ENCODE results near the gene VAT1L.

Gene VAT1L, protein sequence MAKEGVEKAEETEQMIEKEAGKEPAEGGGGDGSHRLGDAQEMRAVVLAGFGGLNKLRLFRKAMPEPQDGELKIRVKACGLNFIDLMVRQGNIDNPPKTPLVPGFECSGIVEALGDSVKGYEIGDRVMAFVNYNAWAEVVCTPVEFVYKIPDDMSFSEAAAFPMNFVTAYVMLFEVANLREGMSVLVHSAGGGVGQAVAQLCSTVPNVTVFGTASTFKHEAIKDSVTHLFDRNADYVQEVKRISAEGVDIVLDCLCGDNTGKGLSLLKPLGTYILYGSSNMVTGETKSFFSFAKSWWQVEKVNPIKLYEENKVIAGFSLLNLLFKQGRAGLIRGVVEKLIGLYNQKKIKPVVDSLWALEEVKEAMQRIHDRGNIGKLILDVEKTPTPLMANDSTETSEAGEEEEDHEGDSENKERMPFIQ

DNA sequence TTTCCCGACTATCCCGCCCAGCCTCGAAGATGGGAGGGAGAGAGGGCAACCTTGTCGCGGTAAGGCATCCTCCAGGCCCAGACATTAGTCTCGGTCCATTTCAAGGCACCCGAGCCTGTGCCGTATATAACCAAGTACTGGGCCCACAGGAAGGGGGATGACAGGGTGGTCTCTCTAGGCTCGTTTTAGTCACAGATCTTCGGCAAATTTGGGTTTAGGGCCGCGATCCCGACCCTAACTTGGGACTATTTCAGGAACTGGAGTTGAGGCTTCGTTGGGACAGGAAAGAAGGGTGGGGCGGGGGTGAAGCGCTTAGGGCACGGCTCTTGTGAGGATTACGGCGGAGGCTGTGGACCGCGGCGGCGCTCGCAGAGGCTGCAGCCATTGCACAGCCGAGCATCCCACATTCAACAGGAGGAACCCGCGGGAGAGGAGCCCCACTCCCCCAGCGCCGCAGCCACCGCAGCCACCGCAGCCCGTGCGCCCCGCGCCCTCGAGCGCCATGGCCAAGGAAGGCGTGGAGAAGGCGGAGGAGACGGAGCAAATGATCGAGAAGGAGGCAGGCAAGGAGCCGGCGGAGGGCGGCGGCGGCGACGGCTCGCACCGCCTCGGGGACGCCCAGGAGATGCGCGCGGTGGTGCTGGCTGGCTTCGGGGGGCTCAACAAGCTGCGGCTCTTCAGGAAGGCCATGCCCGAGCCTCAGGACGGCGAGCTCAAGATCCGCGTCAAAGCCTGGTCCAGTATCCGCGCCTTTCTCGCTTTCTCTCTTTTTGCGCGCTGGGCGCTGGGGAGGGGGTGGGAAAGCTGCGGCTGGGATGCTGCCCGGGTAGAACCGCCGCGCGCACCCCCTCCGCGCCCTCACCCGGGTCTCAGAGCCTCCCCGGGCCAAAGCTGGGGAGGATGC lies at the start of gene VAT1L:
Gene VAT1L, plus strand, starts transcription at position 384 of the 904 bp plus-strand sequence. Its CDS starts 119 bp downstream, at position 503.
- TF ChIP-seq, protein P1, sequence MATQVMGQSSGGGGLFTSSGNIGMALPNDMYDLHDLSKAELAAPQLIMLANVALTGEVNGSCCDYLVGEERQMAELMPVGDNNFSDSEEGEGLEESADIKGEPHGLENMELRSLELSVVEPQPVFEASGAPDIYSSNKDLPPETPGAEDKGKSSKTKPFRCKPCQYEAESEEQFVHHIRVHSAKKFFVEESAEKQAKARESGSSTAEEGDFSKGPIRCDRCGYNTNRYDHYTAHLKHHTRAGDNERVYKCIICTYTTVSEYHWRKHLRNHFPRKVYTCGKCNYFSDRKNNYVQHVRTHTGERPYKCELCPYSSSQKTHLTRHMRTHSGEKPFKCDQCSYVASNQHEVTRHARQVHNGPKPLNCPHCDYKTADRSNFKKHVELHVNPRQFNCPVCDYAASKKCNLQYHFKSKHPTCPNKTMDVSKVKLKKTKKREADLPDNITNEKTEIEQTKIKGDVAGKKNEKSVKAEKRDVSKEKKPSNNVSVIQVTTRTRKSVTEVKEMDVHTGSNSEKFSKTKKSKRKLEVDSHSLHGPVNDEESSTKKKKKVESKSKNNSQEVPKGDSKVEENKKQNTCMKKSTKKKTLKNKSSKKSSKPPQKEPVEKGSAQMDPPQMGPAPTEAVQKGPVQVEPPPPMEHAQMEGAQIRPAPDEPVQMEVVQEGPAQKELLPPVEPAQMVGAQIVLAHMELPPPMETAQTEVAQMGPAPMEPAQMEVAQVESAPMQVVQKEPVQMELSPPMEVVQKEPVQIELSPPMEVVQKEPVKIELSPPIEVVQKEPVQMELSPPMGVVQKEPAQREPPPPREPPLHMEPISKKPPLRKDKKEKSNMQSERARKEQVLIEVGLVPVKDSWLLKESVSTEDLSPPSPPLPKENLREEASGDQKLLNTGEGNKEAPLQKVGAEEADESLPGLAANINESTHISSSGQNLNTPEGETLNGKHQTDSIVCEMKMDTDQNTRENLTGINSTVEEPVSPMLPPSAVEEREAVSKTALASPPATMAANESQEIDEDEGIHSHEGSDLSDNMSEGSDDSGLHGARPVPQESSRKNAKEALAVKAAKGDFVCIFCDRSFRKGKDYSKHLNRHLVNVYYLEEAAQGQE (IDR thresholded peaks at IDR 0.05; ENCODE audit: low read depth), result no peak
- TF ChIP-seq TEAD4 (IDR thresholded peaks at IDR 0.05) (no peak), TCF12 (IDR thresholded peaks at IDR 0.05; ENCODE audit: low read depth) (no peak), ZBTB7A (IDR thresholded peaks at IDR 0.05; ENCODE audit: low read depth) (no peak), CREB1 (IDR thresholded peaks at IDR 0.05; ENCODE audit: low read depth) (no peak), EP300 (IDR thresholded peaks at IDR 0.05; ENCODE audit: borderline replicate concordance) (no peak), FOXM1 (IDR thresholded peaks at IDR 0.05; ENCODE audit: borderline replicate concordance, low read depth) (no peak), NFIC (IDR thresholded peaks at IDR 0.05) (no peak), CEBPB (IDR thresholded peaks at IDR 0.05) (no peak), YY1 (IDR thresholded peaks at IDR 0.05; ENCODE audit: low read depth) (no peak), RAD21 (IDR thresholded peaks at IDR 0.05; ENCODE audit: low read depth) (no peak), TAF1 (IDR thresholded peaks at IDR 0.05; ENCODE audit: low read depth) (no peak)
- TF ChIP-seq, protein P2, sequence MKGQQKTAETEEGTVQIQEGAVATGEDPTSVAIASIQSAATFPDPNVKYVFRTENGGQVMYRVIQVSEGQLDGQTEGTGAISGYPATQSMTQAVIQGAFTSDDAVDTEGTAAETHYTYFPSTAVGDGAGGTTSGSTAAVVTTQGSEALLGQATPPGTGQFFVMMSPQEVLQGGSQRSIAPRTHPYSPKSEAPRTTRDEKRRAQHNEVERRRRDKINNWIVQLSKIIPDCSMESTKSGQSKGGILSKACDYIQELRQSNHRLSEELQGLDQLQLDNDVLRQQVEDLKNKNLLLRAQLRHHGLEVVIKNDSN (IDR thresholded peaks at IDR 0.05), result no peak
- TF ChIP-seq, protein P3, sequence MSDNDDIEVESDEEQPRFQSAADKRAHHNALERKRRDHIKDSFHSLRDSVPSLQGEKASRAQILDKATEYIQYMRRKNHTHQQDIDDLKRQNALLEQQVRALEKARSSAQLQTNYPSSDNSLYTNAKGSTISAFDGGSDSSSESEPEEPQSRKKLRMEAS (IDR thresholded peaks at IDR 0.05), result no peak

DNA sequence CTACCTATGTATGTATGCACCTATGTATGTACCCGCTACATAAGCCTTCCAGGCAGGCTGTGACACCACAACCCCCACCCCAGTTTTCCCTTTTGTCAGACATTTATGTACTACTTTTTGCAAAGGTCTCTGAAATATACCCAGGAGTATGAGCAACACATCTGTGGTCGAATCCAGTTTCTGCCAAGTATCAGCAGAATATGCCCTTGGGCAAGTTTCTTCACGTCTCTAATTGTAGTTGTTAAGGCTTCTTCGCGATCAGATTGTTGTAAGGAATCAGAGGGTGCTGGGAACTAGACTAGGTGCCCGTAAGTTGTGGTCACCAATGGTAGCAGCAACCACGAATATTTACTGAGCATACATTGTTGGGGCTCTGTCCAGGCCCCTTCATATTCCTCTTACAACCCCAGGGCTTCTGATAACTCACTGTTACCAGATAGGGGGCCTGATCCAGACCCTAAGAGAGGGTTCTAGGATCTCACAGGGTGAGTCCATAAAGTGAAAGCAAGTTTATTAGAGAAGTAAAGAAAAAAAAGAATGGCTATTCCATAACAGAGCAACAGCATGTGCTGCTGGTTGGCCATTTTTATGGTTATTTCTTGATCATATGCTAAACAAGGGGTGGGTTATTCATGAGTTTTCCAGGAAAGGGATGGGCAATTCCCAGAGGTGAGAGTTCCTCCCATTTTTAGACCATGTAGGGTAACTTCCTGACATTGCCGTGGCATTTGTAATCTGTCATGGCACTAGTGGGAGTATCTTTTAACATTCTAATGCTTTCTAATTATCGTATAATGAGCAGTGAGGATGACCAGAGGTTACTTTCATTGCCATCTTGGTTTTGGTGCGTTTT lies 49.4 kb upstream of the VAT1L start:
- TF ChIP-seq EP300 (IDR thresholded peaks at IDR 0.05; ENCODE audit: borderline replicate concordance) (no peak), TAF1 (IDR thresholded peaks at IDR 0.05; ENCODE audit: low read depth) (no peak), YY1 (IDR thresholded peaks at IDR 0.05; ENCODE audit: low read depth) (no peak), TEAD4 (IDR thresholded peaks at IDR 0.05) (no peak), CREB1 (IDR thresholded peaks at IDR 0.05; ENCODE audit: low read depth) (no peak), FOXM1 (IDR thresholded peaks at IDR 0.05; ENCODE audit: borderline replicate concordance, low read depth) (no peak)

DNA sequence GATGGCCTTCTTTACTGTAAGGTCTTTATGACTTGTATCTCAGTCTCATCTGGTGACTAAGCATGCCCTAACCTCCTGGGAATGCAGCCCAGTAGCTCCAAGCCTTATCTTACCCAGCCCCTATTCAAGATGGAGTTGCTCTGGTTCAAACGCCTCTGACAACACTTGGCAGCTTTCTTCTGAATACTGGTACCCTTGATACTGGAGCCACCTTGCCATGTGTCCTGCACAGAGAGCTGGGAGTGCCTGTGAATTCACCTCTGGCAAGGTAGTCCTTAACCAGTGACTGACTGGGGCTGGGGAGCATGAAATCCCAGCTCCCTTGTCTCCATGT lies 48.8 kb upstream of the VAT1L start:
- TF ChIP-seq, protein P1 (IDR thresholded peaks at IDR 0.05; ENCODE audit: low read depth), result no peak

DNA sequence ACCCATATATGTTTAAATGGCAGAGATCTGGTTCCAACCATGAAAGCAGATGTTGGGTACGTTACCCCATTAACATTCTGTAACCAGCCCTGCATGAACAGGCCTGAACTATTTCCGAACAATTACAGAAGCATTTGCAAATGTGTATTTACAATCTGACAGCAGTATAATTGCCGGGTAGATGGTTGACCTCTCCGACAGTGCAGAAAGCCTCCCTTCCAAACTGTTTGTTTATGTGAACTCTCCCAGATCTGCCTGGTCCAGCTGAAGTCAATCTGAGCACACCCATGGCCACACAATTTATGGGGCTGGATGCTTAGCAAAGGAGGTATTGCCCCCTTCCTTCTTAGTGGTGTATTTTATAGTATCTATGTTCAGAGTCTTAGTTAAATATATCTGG lies 44.2 kb upstream of the VAT1L start:
- TF ChIP-seq, protein P1 (IDR thresholded peaks at IDR 0.05; ENCODE audit: low read depth), result no peak

DNA sequence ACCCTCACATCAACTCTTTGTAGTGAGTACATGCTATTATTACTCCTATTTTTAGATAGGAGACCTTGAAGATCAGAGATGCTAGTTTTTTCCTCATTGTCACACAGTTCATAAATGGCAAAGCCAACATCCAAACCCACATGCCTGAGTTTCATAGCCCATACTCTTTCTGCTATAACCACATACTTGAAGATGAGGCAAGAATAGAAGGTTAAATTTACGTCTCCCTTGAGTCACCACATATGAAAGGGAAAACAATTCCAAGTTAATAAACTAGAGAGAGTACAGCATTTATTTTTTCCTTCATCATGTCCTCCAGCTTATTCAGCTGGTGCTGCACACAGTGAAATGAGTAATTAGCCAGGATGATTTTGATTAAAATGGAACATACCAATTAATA lies 42.4 kb upstream of the VAT1L start:
- TF ChIP-seq EP300 (IDR thresholded peaks at IDR 0.05; ENCODE audit: borderline replicate concordance) (no peak), FOXM1 (IDR thresholded peaks at IDR 0.05; ENCODE audit: borderline replicate concordance, low read depth) (no peak), TEAD4 (IDR thresholded peaks at IDR 0.05) (no peak), RAD21 (IDR thresholded peaks at IDR 0.05; ENCODE audit: low read depth) (no peak), CREB1 (IDR thresholded peaks at IDR 0.05; ENCODE audit: low read depth) (no peak), ZBTB7A (IDR thresholded peaks at IDR 0.05; ENCODE audit: low read depth) (no peak)
- TF ChIP-seq, protein P3 (IDR thresholded peaks at IDR 0.05), result no peak
